Activated naive CD8-positive, alpha-beta T cell treated with anti-CD3 and anti-CD28 coated beads, Interleukin-2, amount 10 ng/mL, durations not matched to agents 7 days and 5 days (primary cell): ENCODE measurements around the gene ACOT7. TPM values are rescaled to one million over a fixed set of nuclear protein-coding genes. Genes with fewer than 3 reads are reported as not detected.
"Not testable (repeated sequence)": the region's sequence is repeated elsewhere in the genome, so short reads cannot be mapped to it uniquely, and the experiment has no call there.

ENCODE experiments used
- ATAC-seq: fragments of 150-1000 bp; cut with Tn5 transposase; one replicate; pipeline ENCODE4 v1.10.0; 2021; ENCODE audit warnings: low read depth, moderate library complexity
- POLR2A ChIA-PET: fragments of 350-600 bp; sonication (Branson Sonifier 250); formaldehyde crosslinking; loops from one replicate; lab custom pipeline; 2021; ENCODE audit warnings: antibody characterized with exemption; lab: Charles Lee
- DNase-seq: peaks from one replicate; pipeline ENCODE4 v3.0.0; 2021
- H3K27ac Mint-ChIP-seq: one replicate; pipeline ENCODE4 v1.8.0; 2022; ENCODE audit warnings: mild to moderate bottlenecking, mixed read lengths
- H3K27me3 Mint-ChIP-seq: one replicate; pipeline ENCODE4 v1.8.0; 2022; ENCODE audit warnings: mild to moderate bottlenecking, moderate library complexity, mixed read lengths
- H3K36me3 Mint-ChIP-seq: one replicate; pipeline ENCODE4 v1.8.0; 2021; ENCODE audit warnings: mild to moderate bottlenecking, mixed read lengths
- H3K4me1 Mint-ChIP-seq: one replicate; pipeline ENCODE4 v1.8.0; 2021; ENCODE audit warnings: mixed read lengths
- H3K4me3 Mint-ChIP-seq: one replicate; pipeline ENCODE4 v1.8.0; 2022; ENCODE audit warnings: mild to moderate bottlenecking, moderate library complexity, mixed read lengths
- H3K9me3 Mint-ChIP-seq: one replicate; pipeline ENCODE4 v1.8.0; 2021; ENCODE audit warnings: mixed read lengths
- total RNA-seq, 2 experiments: library from RNA; stranded (reverse); gene quantifications; one replicate each; pipeline ENCODE4 v1.2.3, GENCODE V29; 2021

The ACOT7 gene
- total RNA-seq, 2 experiments from 2014 or later: 43.9 to 52.8 TPM

DNA sequence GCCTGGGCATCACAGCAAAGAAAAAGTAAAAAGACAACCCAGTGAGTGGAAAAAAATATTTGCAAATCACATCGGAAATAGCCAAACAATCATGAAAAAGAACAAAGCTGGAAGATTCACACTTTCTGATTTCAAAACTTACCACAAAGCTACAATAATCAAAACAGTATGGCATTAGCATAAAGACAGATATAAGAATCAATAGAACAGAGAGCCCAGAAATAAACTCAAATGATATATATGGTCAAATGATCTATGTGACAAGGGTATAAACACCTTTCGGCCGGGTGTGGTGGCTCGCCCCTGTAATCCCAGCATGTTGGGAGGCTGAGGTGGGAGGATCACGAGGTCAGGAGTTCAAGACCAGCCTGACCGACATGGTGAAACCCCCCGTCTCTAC, 13.5 kb downstream of the ACOT7 start:
- H3K36me3 Mint-ChIP-seq: peaks cover 12% of the 10 kb centered on the region
- no peaks in the 10 kb centered on the region for H3K27me3 Mint-ChIP-seq
- no peak for ATAC-seq
- no peak overlapping the region for H3K27ac Mint-ChIP-seq
- no peak overlapping the region for H3K4me3 Mint-ChIP-seq
- no peak for DNase-seq
- peaks cover 2% of the 10 kb centered on the region for H3K9me3 Mint-ChIP-seq
- POLR2A ChIA-PET: interaction anchor here (1.3 kb wide), 1 partner anchor 12 kb away, joined by 3 read pairs; no protein-coding TSS in a partner anchor
- peaks cover 1% of the 10 kb centered on the region for H3K4me1 Mint-ChIP-seq

DNA sequence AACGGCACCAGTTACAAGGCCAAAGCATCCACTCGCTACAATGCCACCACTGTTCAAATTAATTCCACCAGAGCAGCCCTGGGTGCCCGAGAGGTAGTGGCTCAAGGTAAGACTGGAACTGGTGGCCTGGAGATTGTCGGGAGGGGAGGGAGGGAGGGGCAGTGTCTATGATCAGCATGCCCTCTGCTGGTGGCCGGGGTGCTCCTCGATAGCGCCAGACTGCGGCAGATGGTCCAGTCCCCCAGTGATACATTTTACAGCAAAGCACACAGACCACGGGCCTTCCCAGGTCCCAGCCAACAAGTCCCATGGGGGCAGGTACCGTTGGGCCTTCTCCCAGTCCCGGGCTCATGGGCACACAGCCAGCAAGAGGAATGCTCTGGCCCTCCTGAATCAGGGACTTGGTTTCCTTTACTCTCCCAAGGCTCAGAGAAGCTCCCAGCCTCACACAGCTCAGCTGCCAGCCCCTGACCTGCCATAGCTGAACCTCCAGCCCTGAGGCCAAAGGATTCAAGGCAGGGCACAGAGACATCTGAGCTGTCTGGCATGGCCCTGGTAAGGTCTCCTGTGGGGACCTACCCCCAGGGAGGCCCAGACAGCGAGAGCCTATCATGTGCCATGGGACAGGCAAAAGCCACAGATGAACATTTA, 15.3 kb downstream of the ACOT7 start:
- POLR2A ChIA-PET: interaction anchor here (1.3 kb wide), 1 partner anchor 19 kb away, joined by 3 read pairs; no protein-coding TSS in a partner anchor
- Mint-ChIP-seq H3K9me3 (no peaks in the 10 kb centered on the region), H3K27me3 (no peaks in the 10 kb centered on the region)

DNA sequence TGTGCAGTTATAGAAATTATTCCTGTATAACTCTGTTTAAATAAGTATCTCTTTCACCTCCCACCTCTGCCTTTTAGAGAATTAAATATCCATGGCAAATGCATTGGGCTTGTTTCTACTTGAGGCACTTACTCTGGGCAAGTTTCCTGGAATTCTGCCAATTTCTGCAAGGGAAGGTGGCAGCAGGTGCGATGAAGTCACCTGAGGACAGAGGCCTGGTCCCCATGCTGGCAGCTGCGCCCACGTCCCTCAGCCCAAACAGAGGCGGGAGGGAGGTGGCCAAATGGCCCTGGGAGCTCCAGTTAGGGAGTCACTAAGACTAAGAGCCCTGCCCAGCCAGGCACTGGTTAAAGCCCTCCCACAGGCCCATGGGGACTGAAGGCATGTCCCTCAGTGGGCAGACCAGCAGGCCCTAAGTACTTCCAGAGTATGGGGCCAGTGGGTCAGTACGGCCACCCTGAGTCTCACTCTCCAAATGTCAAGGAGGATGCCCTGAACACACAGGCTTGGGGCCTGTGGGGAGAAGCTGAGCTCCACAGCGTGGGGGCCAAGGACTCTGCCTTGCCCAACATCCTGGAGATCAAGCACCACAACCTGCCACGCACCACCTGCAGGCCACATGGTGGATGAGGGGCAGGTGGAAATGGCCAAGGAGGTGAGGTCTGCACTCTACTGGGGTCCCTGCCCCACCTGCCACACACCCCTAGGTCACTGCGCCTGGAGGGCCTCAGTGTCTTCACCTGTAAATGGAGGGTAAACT, 19.4 kb downstream of the ACOT7 start:
- Mint-ChIP-seq H3K36me3 (peaks cover 8% of the 10 kb centered on the region), H3K4me1 (peaks cover 4% of the 10 kb centered on the region), H3K9me3 (no peaks in the 10 kb centered on the region), H3K27me3 (no peaks in the 10 kb centered on the region), H3K27ac (no peak overlapping the region), H3K4me3 (no peak overlapping the region)
- POLR2A ChIA-PET: no interaction called here
- no peak for ATAC-seq
- no peak for DNase-seq

More for the DNA sequence above, 15.3 kb downstream of the ACOT7 start:
- Mint-ChIP-seq H3K4me1 (peaks cover 1% of the 10 kb centered on the region), H3K27ac (no peak overlapping the region), H3K4me3 (no peak overlapping the region), H3K36me3 (peaks cover 4% of the 10 kb centered on the region)
- ATAC-seq (no peak), DNase-seq (no peak)

DNA sequence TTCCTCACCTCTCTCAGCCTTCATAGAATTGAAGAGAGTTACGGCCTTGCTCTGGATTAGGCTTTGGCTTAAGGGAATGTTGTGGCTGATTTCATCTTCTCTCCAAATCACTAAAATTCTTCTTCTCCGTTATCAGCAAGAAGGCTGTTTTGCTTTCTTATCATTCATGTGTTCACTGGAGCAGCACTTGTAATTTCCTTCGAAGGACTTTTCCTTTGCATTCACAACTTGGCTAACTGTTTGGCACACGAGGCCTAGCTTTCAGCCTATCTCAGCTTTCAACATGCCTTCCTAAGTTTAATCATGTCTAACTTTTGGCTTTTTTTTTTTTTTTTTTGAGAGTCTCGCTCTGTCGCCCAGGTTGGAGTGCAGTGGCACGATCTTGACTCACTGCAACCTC, 21.3 kb downstream of the ACOT7 start:
- ATAC-seq, H3K27me3 Mint-ChIP-seq, H3K4me3 Mint-ChIP-seq, DNase-seq, H3K4me1 Mint-ChIP-seq, H3K27ac Mint-ChIP-seq, H3K9me3 Mint-ChIP-seq: not testable (repeated sequence)
- peaks cover 23% of the 10 kb centered on the region for H3K36me3 Mint-ChIP-seq
- POLR2A ChIA-PET: interaction anchor here (0.6 kb wide), 1 partner anchor 10 kb away, joined by 3 read pairs; no protein-coding TSS in a partner anchor

DNA sequence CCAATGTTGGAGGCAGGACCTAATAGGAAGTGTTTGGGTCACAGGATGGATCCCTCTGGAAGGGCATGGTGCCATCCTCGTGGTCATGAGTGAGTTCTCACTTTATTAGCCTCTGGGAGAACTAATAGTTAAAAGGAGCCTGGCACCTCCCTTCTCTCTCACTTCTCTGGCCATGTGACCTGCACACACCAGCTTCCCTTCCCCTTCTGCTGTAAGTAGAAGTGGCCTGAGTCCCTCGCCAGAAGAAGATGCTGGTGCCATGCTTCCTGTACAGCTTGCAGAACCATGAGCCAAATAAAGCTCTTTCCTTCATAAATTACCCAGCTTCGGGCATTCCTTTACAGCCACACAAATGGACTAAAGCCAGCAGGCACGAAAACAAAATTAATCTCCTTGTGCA, 23.6 kb downstream of the ACOT7 start:
- Mint-ChIP-seq H3K4me3 (no peak overlapping the region), H3K9me3 (peaks cover 2% of the 10 kb centered on the region), H3K36me3 (peaks cover 31% of the 10 kb centered on the region), H3K27me3 (no peaks in the 10 kb centered on the region), H3K27ac (no peak overlapping the region), H3K4me1 (peaks cover 10% of the 10 kb centered on the region)
- ATAC-seq (no peak), DNase-seq (no peak)
- POLR2A ChIA-PET: no interaction called here

DNA sequence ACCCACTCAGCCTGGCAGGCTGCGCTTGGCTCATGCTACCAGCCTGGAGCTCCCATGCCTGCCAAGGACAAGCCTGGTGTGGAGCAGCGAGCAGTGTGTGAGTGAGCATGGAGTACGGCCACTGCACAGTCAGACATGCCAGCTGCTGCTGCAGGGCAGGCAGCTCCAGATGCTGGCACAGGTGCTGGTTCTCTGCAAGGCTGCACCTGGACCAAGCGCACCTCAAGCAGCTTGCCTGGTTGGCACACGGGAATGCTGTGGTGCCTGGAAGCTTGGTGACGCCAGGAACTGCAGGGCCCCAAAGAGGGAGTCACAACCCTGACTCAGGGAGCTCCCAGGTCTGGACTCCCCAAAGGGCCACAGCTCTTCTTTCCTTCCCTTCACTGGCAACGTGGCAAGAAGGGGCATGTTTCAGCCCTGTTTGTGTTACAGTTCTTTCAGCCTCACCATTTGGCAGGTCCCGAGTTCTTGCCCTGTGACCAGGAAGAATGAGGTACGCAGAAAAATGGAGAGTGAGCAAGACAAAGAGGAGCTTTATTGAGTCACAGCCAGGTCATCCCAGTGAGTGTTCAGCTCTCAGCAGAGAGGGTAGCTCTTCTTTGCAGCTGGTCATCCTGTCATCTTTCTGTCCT, 26.1 kb downstream of the ACOT7 start:
- Mint-ChIP-seq H3K9me3 (peaks cover 2% of the 10 kb centered on the region), H3K27ac (no peak overlapping the region), H3K4me3 (no peak overlapping the region), H3K36me3 (peaks cover 36% of the 10 kb centered on the region), H3K4me1 (peaks cover 21% of the 10 kb centered on the region), H3K27me3 (no peaks in the 10 kb centered on the region)
- ATAC-seq (no peak), DNase-seq (no peak)
- POLR2A ChIA-PET: interaction anchor here (1.2 to 2.1 kb wide), 4 partner anchors 9 to 26 kb away, joined by 3 to 8 read pairs (median 4); partner anchors contain the start of gene ACOT7

DNA sequence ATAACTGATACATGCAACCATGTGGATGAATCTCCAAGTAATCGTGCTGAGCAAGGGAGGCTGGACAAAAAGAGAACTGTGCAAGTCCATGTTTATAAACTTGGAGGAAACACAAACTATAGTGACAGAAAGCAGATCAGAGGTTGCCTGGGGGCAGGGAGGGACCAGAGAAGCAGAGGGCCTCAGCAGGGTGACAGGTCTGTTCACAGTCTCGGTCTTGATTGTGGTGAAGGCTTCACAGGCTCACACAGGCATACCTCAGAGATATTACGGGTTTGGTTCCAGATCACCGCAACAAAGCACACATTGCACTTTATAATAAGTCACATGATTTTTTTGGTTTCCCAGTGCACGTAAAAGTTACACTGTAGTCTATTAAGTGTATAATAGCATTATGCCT, 28.5 kb downstream of the ACOT7 start:
- Mint-ChIP-seq H3K9me3 (peaks cover 2% of the 10 kb centered on the region), H3K4me1 (peaks cover 29% of the 10 kb centered on the region), H3K4me3 (peak overlapping the region; percentile 4), H3K36me3 (peaks cover 33% of the 10 kb centered on the region), H3K27ac (peak overlapping the region; percentile 55), H3K27me3 (no peaks in the 10 kb centered on the region)
- no peak for DNase-seq
- POLR2A ChIA-PET: interaction anchor here (0.7 kb wide), 1 partner anchor 20 kb away, joined by 3 read pairs; no protein-coding TSS in a partner anchor
- peak; percentile 96 for ATAC-seq

DNA sequence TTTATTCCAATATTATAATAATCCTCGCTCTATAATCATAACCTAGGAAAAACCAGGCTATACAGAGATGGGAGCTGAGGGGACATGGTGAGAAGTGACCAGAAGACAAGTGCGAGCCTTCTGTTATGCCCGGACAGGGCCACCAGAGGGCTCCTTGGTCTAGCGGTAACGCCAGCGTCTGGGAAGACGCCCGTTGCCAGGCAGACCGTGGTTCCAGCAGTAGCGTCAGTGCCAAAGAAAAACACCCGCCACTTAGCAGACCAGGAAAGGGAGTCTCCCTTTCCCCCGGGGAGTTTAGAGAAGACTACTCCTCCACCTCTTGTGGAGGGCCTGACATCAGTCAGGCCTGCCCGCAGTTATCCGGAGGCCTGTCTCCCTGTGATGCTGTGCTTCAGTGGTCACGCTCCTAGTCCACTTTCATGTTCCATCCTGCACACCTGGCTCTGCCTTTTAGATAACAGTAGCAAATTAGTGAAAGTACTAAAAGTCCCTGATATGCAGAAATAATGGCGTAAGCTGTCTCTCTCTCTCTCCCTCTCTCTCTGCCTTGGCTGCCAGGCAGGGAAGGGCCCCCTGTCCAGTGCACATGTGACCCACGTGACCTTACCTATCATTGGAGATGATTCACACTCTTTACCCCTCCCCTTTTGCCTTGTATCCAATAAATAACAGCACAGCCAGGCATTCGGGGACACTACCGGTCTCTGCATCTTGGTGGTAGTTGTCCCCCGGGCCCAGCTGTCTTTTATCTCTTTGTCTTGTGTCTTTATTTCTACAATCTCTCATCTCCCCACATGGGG, 30.3 kb downstream of the ACOT7 start:
- Mint-ChIP-seq H3K27ac (peak overlapping the region; percentile 74), H3K36me3 (peaks cover 26% of the 10 kb centered on the region), H3K4me1 (peaks cover 44% of the 10 kb centered on the region)
- POLR2A ChIA-PET: interaction anchor here (1.0 to 1.2 kb wide), 2 partner anchors 13 to 31 kb away, joined by 3 to 5 read pairs; partner anchors contain the start of gene ACOT7
- ATAC-seq, H3K9me3 Mint-ChIP-seq, DNase-seq, H3K27me3 Mint-ChIP-seq, H3K4me3 Mint-ChIP-seq: not testable (repeated sequence)

DNA sequence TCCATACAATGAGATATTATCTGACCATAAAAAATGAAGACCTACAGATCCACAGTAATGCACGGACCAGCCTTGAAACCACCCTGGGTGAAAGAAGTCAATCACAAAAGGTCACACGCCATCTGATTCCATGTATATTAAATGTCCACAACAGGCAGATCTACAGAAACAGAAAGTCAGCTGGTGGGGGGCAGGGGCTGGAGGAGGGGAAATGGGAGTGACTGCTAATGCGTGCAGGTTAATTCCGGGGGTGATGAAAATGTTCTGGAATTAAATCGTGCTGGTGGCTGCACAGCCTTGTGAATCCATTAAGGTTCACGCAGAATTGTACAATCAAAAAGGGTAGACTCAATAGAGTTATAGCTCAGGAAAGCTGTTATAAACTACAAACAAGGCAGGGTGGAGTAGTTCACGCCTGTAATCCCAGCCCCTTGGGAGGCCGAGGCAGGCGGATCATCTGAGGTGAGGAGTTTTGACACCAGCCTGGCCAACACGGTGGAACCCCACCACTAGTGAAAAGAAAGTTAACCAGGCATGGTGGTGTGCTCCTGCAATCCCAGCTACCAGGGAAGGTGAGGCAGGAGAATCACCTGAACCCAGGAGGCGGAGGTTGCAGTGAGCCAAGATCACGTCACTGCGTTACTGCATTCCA, 32.3 kb downstream of the ACOT7 start:
- H3K4me3 Mint-ChIP-seq: no peak overlapping the region
- ATAC-seq (no peak), DNase-seq (no peak)
- H3K27me3 Mint-ChIP-seq: no peaks in the 10 kb centered on the region
- H3K4me1 Mint-ChIP-seq: peaks cover 47% of the 10 kb centered on the region
- H3K27ac Mint-ChIP-seq: peak overlapping the region; percentile 98
- no peaks in the 10 kb centered on the region for H3K9me3 Mint-ChIP-seq
- H3K36me3 Mint-ChIP-seq: peaks cover 14% of the 10 kb centered on the region
- POLR2A ChIA-PET: interaction anchor here (1.5 to 5.5 kb wide), 3 partner anchors 13 to 125 kb away, joined by 3 to 60 read pairs (median 42); partner anchors contain the start of genes ACOT7 and ICMT

DNA sequence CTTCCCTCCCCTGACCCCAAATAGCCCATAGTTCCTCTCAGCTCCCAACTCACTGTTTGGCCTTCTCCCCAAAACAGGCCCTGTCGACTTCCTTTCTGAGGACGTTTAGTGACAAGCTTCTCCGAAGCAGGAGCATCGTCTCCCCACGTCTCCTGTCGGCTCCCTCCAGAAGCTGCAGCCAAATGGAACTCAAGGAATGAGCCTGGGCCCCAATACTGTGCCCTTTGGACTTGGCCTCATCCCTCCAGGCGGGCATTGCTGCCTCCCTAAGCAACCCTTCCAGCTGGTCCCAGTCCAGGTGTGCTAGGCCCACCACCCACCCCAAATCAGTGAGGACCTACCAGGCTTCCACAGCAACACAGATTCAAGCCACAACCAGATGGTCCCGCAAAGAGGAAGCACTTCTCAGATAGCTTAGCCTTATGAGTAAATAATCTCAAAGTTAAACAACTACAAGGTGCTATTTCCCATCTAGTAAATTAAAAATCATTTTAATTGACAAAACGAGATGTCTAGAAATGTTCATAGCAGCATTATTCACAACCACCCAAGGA, 33.0 kb downstream of the ACOT7 start:
- POLR2A ChIA-PET: interaction anchor here (1.5 to 5.5 kb wide), 3 partner anchors 12 to 125 kb away, joined by 3 to 60 read pairs (median 42); partner anchors contain the start of genes ACOT7 and ICMT
- Mint-ChIP-seq H3K4me3 (peak overlapping the region; percentile 65), H3K27me3 (no peaks in the 10 kb centered on the region), H3K27ac (peak overlapping the region; percentile 98), H3K4me1 (peaks cover 45% of the 10 kb centered on the region), H3K36me3 (peaks cover 14% of the 10 kb centered on the region), H3K9me3 (no peaks in the 10 kb centered on the region)
- no peak for DNase-seq
- ATAC-seq: no peak

DNA sequence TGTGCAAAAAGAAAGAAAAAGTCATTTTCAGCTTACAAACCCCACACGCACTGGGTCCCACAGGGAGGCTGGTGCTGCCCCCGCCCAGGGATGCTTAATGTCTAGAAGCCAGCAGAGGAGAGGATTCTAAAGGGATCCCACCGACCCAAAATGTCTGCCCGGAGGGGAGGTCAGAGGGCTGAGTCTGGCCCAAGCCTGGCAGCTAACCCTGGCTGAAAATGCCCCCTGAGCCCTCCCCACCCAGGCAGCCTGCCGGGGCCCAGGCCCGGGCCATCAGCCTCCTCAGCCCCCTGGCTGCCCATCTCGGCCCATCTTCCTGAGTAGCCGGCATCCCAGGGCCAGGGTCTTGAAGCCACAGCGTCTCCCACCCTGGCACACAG, 33.5 kb downstream of the ACOT7 start:
- peak overlapping the region; percentile 98 for H3K27ac Mint-ChIP-seq
- POLR2A ChIA-PET: interaction anchor here (0.8 to 5.5 kb wide), 4 partner anchors 12 to 124 kb away, joined by 3 to 60 read pairs (median 22); partner anchors contain the start of genes ACOT7 and ICMT
- no peak for DNase-seq
- H3K4me3 Mint-ChIP-seq: peak overlapping the region; percentile 85
- peak; percentile 13 for ATAC-seq
- H3K9me3 Mint-ChIP-seq: no peaks in the 10 kb centered on the region
- H3K27me3 Mint-ChIP-seq: no peaks in the 10 kb centered on the region
- peaks cover 11% of the 10 kb centered on the region for H3K36me3 Mint-ChIP-seq
- H3K4me1 Mint-ChIP-seq: peaks cover 42% of the 10 kb centered on the region
